Measurements from ENCODE around the gene PARN. TPM values are rescaled to one million over a fixed set of nuclear protein-coding genes. Genes with fewer than 3 reads are reported as not detected.
A peak's percentile ranks its signal among the peaks of the same experiment; 100 is the strongest.

The PARN gene
- total RNA-seq, 1 experiment from 2014 or later: 56.2 TPM

- Histone ChIP-seq H2BK120ac (ENCODE audit: low read depth, low read length, poor library complexity, severe bottlenecking) (no peak overlapping the region), H3K4me1 (ENCODE audit: insufficient read depth, low read length) (no peaks in the 10 kb centered on the region), H2BK12ac (ENCODE audit: insufficient read length, low read depth, low read length) (no peak overlapping the region), H3K18ac (ENCODE audit: insufficient read length, low read depth, low read length) (no peak overlapping the region), H3K14ac (ENCODE audit: insufficient read depth, low read length) (no peak overlapping the region), H2BK5ac (ENCODE audit: insufficient read length, low read length) (no peak overlapping the region), H3K27ac (ENCODE audit: insufficient read length, low read depth, low read length) (no peak overlapping the region), H3K27me3 (ENCODE audit: insufficient read depth, low read length) (no peaks in the 10 kb centered on the region), H3K9me3 (ENCODE audit: control insufficient read depth, low read depth, low read length) (no peaks in the 10 kb centered on the region), H2AK5ac (ENCODE audit: insufficient read length, low read length) (no peak overlapping the region), H3K23ac (ENCODE audit: insufficient read length, low read depth, low read length) (no peak overlapping the region), H3T11ph (ENCODE audit: low read length) (no peak overlapping the region), H4K8ac (replicated peaks; ENCODE audit: insufficient read length, low read depth, low read length) (no peak overlapping the region), H2AFZ (ENCODE audit: low read length) (no peak overlapping the region), H3K56ac (ENCODE audit: insufficient read length, low read depth, low read length) (no peak overlapping the region), H4K20me1 (ENCODE audit: control insufficient read depth, insufficient read depth, insufficient read length) (no peaks in the 10 kb centered on the region), H3K79me2 (ENCODE audit: insufficient read depth, low read length) (no peaks in the 10 kb centered on the region), H3K4me2 (ENCODE audit: insufficient read depth, insufficient read length, low read length) (no peak overlapping the region), H3K79me1 (ENCODE audit: insufficient read depth, low read depth, low read length, poor library complexity, severe bottlenecking) (no peaks in the 10 kb centered on the region), H4K5ac (ENCODE audit: insufficient read length, low read depth, low read length) (no peak overlapping the region), H3K9ac (ENCODE audit: extremely low read depth, insufficient read length, low read length) (no peak overlapping the region), H4K91ac (ENCODE audit: insufficient read length, low read depth, low read length) (no peak overlapping the region), H3K4ac (ENCODE audit: low read depth, low read length) (no peak overlapping the region), H3K23me2 (ENCODE audit: insufficient read length, low read depth, low read length, poor library complexity, severe bottlenecking) (no peaks in the 10 kb centered on the region), H2BK20ac (ENCODE audit: low read depth, low read length, poor library complexity, severe bottlenecking) (no peak overlapping the region), H2BK15ac (ENCODE audit: low read depth, low read length) (no peak overlapping the region)
- DNase-seq: no peak
- Mint-ChIP-seq H3K9me3 (no peaks in the 10 kb centered on the region), H3K4me1 (peaks cover 14 to 15% of the 10 kb centered on the region in 2 experiments), H3K27me3 (ENCODE audit: low read depth) (no peaks in the 10 kb centered on the region), H3K4me3 (no peak overlapping the region), H3K36me3 (ENCODE audit: insufficient read depth in 1 of 3, low read depth in 3 of 3) (peaks cover 0 to 8% (median 0%) of the 10 kb centered on the region in 3 experiments; a peak in 3 of 7 replicates), H3K27ac (peak overlapping the region in 2 of 3 experiments; percentile 40 to 41; a peak in 3 of 7 replicates)
- no peak for TF ChIP-seq CTCF (conservative IDR thresholded peaks at IDR 0.05)
- WGBS (ENCODE audit: extremely low coverage, insufficient read length, low lambda C conversion rate): no CpG with 5 or more reads among the region's 5 CpGs
These were observed 65.0 kb downstream of the PARN start for GRCh38 chr16:14564861-14565687.
